Astrocyte (in vitro differentiated cells and primary cell): ENCODE results near the gene THUMPD2.

Experiments used
- CTCF ChIP-seq: IDR thresholded peaks from 2 replicates; pipeline ENCODE4 v1.5.1; 2011; ENCODE audit warnings: low read depth, mild to moderate bottlenecking, inconsistent platforms, low read length, moderate library complexity; ENCODE audit not compliant: insufficient read depth
- EZH2 ChIP-seq: IDR thresholded peaks from 2 replicates; pipeline ENCODE4 v1.6.1; 2012; ENCODE audit warnings: mild to moderate bottlenecking, low read length, inconsistent platforms; ENCODE audit not compliant: insufficient read depth

GRCh38 chr2:39741871-39742270 is 37.2 kb downstream of the THUMPD2 start:
- TF ChIP-seq EZH2 = no peak
- no peak for TF ChIP-seq CTCF
